A549 (cell line): ENCODE results near the gene BCKDK. TPM values are rescaled to one million over a fixed set of nuclear protein-coding genes. Genes with fewer than 3 reads are reported as not detected.
"Not testable (repeated sequence)": the region's sequence is repeated elsewhere in the genome, so short reads cannot be mapped to it uniquely, and the experiment has no call there.

Source experiments
- ATAC-seq, 2 experiments: fragments of 200-7000 bp in 1 of 2; fragments of >200 bp in 1 of 2; cut with Nextera tagmentation in 1 of 2; cut with Tn5 transposase in 1 of 2; 3 replicates each; pipeline versions ENCODE4 v1.8.0 to v1.9.1; 2018 to 2020; ENCODE audit warnings: mild to moderate bottlenecking in 1 of 2, moderate library complexity in 1 of 2
- CTCF ChIA-PET: fragments of 300-600 bp; sonication (Branson Sonifier 250); formaldehyde crosslinking; extraction: SDS; loops from one replicate; lab custom pipeline; 2021; ENCODE audit warnings: antibody characterized with exemption, inconsistent platforms; lab: Yijun Ruan, JAX
- POLR2A ChIA-PET: fragments of 350-600 bp; formaldehyde crosslinking; extraction: SDS; loops from one replicate; lab custom pipeline; 2021; ENCODE audit warnings: antibody characterized with exemption, inconsistent platforms; lab: Yijun Ruan, JAX
- DNase-seq, 2 experiments: peaks; one replicate each; pipeline versions ENCODE4 v3.0.0 to v3.0.0-alpha.2; 2011 to 2016; ENCODE audit warnings: low read depth in 1 of 2, low spot score in 1 of 2
- FAIRE-seq: peaks from 2 replicates; lab custom pipeline; 2011; peaks lifted over from hg19 to GRCh38; lab: Jason Lieb, UNC
- H3K27ac ChIP-seq, 2 experiments: fragments of >200 bp; sonication (Bioruptor Twin); formaldehyde crosslinking; 3 replicates each; pipeline ENCODE4 v1.5.1; 2016 to 2017
- H3K4me1 ChIP-seq: fragments of >200 bp; sonication (Bioruptor Twin); formaldehyde crosslinking; 3 replicates; pipeline ENCODE4 v1.6.1; 2016
- H3K4me2 ChIP-seq: fragments of >200 bp; sonication (Bioruptor Twin); formaldehyde crosslinking; 3 replicates; pipeline ENCODE4 v1.6.1; 2016
- H3K4me3 ChIP-seq: fragments of >200 bp; sonication (Bioruptor Twin); formaldehyde crosslinking; 3 replicates; pipeline ENCODE4 v1.5.1; 2016
- H3K9me3 ChIP-seq: fragments of >200 bp; sonication (Bioruptor Twin); formaldehyde crosslinking; 3 replicates; pipeline ENCODE4 v1.6.1; 2016
- BHLHE40 ChIP-seq: IDR thresholded peaks from 2 replicates; pipeline ENCODE4 v1.6.1; 2012; ENCODE audit warnings: low read depth, low read length, inconsistent platforms
- CBX2 ChIP-seq: fragments of 200-600 bp; sonication (generic); IDR thresholded peaks from 2 replicates; pipeline ENCODE4 v1.6.1; 2016; ENCODE audit warnings: low read depth, mild to moderate bottlenecking, borderline replicate concordance
- CEBPB ChIP-seq, 2 experiments: fragments of >200 bp in 1 of 2; sonication (Bioruptor Twin) in 1 of 2; formaldehyde crosslinking in 1 of 2; IDR thresholded peaks; 2 replicates each; pipeline ENCODE4 v1.6.1; 2012 to 2016
- CHD2 ChIP-seq: fragments of 150-350 bp; IDR thresholded peaks from 2 replicates; pipeline ENCODE4 v1.6.1; 2014; ENCODE audit warnings: low read length; ENCODE audit not compliant: partially characterized antibody
- EP300 ChIP-seq, 2 experiments: fragments of >200 bp; sonication (Bioruptor Twin); formaldehyde crosslinking; IDR thresholded peaks; 2 replicates in 1 of 2; 3 replicates in 1 of 2; pipeline ENCODE4 v1.6.1; 2016 to 2017
- JUNB ChIP-seq: fragments of >200 bp; sonication (Bioruptor Twin); formaldehyde crosslinking; IDR thresholded peaks from 2 replicates; pipeline ENCODE4 v1.6.1; 2016
- KDM1A ChIP-seq: fragments of 200-600 bp; sonication (generic); IDR thresholded peaks from 2 replicates; pipeline ENCODE4 v1.6.1; 2016; ENCODE audit warnings: low read depth, mild to moderate bottlenecking
- NFE2L2 ChIP-seq: fragments of 150-350 bp; conservative IDR thresholded peaks from 2 replicates; pipeline ENCODE4 v1.6.1; 2014; ENCODE audit warnings: low read length
- WGBS: methylation state at CpG from one replicate; pipeline ENCODE4 v1.1.6; 2017; ENCODE audit errors: missing lambda C conversion rate; 5-methylcytosine and 5-hydroxymethylcytosine counted together
- polyA plus RNA-seq, 4 experiments: library from polyadenylated mRNA; depleted of rRNA in 3 of 4; stranded (reverse); fragments of >200 nt; fragmentation: RNase III in 1 of 4; extraction: RNeasy Plus Mini Kit Qiagen cat#74134 plus additional on column Dnase treatment in 1 of 4; gene quantifications; 2 replicates in 3 of 4; 3 replicates in 1 of 4; pipeline ENCODE4 v1.2.3, GENCODE V29; 2011 to 2017
- TF ChIP-seq, protein P1 (sequence below): fragments of 150-350 bp; IDR thresholded peaks from 2 replicates; pipeline ENCODE4 v1.6.1; 2014; ENCODE audit warnings: low read depth, mild to moderate bottlenecking, low read length
- TF ChIP-seq, protein P2 (sequence below): fragments of 200-600 bp; sonication (generic); IDR thresholded peaks from 2 replicates; pipeline ENCODE4 v1.6.1; 2016; ENCODE audit warnings: antibody characterized with exemption, mild to moderate bottlenecking, moderate library complexity

Gene BCKDK
- polyA plus RNA-seq, 2 of the 4 experiments (the other 2 are of a cell fraction): 20.7 to 36.7 TPM

DNA sequence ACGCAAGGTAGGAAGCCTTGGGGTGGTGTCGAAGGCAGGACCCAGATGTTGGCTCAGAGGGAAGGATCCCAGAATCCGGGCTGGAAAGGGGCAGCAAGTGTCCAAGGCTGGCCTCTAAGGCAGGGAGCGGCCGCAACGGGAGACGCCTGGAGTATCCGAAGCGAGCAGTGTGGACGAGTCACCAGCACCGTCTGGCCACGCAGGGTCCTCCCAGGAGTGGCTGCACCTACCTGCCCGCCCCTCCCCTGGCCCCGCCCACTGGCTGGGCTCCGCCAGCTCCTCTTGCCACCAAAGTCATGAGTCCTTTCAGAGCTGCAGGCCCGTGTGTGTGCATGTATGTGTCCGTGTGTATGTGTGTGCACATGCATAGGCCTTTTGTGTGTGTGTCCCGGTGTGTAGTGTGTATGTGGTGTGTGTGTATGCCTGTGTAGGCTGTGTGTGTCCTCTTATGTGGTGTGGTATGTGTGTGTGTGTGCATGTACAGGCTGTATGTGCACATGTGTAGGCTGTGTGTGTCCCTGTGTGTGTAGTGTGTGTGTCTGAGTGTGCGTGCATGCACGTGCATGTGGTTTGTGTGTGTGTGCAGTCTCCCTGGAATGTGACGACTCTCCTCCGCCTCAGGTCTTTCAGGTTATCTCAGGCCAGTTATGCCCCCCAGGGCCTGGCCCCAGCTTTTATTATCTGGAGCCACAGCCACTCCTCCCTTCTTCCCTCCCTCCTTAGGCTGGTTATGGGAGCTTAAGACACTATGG is 27.5 kb downstream of the BCKDK start, which contains the start of gene PRSS8:
TSS of gene PRSS8 (minus strand) at position 193 of the 752 bp plus-strand sequence. CDS start 229 bp downstream, outside the sequence.
- H3K4me3 ChIP-seq: no peak within 1 kb of the TSS
- ChIA-PET CTCF (interaction anchor here (0.6 to 1.7 kb wide), 6 partner anchors 9 to 331 kb away, joined by 3 to 6 read pairs (median 4); partner anchors contain the start of gene HSD3B7), POLR2A (interaction anchor here (2.9 kb wide), 1 partner anchor 18 kb away, joined by 10 read pairs; the partner anchor contains the start of gene KAT8)
- peaks cover 31% of the 10 kb centered on the region for H3K4me1 ChIP-seq
- H3K4me2 ChIP-seq: 0 out of 3 replicates have a peak within 1 kb of the TSS, but pooled peaks have one; percentile 11
- TF ChIP-seq, protein P1, sequence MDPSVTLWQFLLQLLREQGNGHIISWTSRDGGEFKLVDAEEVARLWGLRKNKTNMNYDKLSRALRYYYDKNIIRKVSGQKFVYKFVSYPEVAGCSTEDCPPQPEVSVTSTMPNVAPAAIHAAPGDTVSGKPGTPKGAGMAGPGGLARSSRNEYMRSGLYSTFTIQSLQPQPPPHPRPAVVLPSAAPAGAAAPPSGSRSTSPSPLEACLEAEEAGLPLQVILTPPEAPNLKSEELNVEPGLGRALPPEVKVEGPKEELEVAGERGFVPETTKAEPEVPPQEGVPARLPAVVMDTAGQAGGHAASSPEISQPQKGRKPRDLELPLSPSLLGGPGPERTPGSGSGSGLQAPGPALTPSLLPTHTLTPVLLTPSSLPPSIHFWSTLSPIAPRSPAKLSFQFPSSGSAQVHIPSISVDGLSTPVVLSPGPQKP: no peak
- TF ChIP-seq CHD2 (no peak), CEBPB (IDR thresholded peaks at IDR 0.05) (no peak), BHLHE40 (no peak)
- TF ChIP-seq, protein P2, sequence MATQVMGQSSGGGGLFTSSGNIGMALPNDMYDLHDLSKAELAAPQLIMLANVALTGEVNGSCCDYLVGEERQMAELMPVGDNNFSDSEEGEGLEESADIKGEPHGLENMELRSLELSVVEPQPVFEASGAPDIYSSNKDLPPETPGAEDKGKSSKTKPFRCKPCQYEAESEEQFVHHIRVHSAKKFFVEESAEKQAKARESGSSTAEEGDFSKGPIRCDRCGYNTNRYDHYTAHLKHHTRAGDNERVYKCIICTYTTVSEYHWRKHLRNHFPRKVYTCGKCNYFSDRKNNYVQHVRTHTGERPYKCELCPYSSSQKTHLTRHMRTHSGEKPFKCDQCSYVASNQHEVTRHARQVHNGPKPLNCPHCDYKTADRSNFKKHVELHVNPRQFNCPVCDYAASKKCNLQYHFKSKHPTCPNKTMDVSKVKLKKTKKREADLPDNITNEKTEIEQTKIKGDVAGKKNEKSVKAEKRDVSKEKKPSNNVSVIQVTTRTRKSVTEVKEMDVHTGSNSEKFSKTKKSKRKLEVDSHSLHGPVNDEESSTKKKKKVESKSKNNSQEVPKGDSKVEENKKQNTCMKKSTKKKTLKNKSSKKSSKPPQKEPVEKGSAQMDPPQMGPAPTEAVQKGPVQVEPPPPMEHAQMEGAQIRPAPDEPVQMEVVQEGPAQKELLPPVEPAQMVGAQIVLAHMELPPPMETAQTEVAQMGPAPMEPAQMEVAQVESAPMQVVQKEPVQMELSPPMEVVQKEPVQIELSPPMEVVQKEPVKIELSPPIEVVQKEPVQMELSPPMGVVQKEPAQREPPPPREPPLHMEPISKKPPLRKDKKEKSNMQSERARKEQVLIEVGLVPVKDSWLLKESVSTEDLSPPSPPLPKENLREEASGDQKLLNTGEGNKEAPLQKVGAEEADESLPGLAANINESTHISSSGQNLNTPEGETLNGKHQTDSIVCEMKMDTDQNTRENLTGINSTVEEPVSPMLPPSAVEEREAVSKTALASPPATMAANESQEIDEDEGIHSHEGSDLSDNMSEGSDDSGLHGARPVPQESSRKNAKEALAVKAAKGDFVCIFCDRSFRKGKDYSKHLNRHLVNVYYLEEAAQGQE: no peak
- no peak for FAIRE-seq
- H3K9me3 ChIP-seq: no peaks in the 10 kb centered on the region
- WGBS: 65% methylated on average over 19 of the region's 22 CpGs
- no peak within 1 kb of the TSS for H3K27ac ChIP-seq
- peak; percentile 9 to 38; a peak in 4 of 6 replicates for ATAC-seq
- no peak for DNase-seq

DNA sequence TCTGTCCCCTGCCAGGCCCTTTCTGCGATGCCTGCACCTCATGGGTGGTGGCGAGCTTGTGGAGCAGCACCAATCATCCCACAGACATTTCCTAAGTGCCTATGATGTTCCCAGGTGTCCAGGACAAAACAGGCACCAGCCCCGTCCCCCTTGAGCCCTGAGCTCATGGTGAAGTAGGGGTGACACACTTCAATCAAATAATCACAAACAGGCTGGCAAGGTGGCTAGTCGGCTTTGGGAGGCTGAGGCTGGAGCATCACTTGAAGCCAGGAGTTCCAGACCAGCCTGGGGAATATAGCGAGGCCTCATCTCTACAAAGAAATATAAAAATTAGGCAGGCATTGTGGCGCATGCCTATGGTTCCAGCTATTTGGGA is 28.1 kb downstream of the BCKDK start:
- ChIA-PET CTCF (interaction anchor here (1.1 to 1.6 kb wide), 3 partner anchors 9 to 183 kb away, joined by 3 to 6 read pairs (median 5); partner anchors contain the start of gene HSD3B7), POLR2A (interaction anchor here (2.9 kb wide), 1 partner anchor 19 kb away, joined by 10 read pairs; the partner anchor contains the start of gene KAT8)
- FAIRE-seq (no peak), ATAC-seq (no peak), DNase-seq (no peak)
- TF ChIP-seq NFE2L2 (no peak), JUNB (no peak), EP300 (IDR thresholded peaks at IDR 0.05) (no peak), CBX2 (no peak), KDM1A (no peak)
- H3K27ac ChIP-seq: no peak overlapping the region
- H3K9me3 ChIP-seq: no peaks in the 10 kb centered on the region
- H3K4me3 ChIP-seq: no peak overlapping the region
- H3K4me2 ChIP-seq: no peak overlapping the region
- H3K4me1 ChIP-seq: peaks cover 35% of the 10 kb centered on the region
- WGBS: 87% methylated on average over 5 of the region's 6 CpGs

DNA sequence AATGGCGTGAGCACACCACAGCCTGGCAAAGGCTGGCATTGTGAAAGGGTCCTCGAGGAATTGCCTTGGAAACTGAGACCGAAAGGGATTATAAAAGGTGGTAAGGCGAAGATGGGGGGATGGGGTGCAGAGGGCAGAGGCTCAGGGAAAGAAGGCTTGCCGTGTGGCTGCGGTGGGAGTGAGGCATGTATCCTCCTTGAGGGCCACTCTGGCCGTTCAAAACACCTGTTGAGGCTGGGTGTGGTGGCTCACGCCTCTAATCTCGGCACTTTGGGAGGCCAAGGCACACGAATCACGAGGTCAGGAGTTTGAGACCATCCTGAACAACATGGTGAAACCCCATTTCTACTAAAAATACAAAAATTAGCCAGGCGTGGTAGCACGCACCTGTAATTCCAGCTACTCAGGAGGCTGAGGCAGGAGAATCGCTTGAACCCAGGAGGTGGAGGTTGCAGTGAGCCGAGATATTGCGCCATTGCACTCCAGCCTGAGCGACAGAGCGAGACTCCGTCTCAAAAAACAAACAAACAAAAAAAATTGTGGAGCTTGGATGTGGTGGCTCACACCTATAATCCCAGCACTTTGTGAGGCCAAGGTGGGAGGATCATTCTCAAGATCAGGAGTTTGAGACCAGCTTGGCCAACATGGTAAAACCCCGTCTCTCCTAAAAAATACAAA is 28.8 kb downstream of the BCKDK start:
- H3K4me1 ChIP-seq: peaks cover 41% of the 10 kb centered on the region
- CTCF ChIA-PET: interaction anchor here (0.9 to 1.3 kb wide), 3 partner anchors 17 to 183 kb away, joined by 3 to 5 read pairs (median 3); partner anchors contain the start of gene HSD3B7
- WGBS: 87% methylated on average over 20 of the region's 20 CpGs

More for the DNA sequence above, 28.8 kb downstream of the BCKDK start:
- not testable (repeated sequence) for H3K4me3 ChIP-seq, FAIRE-seq, DNase-seq, H3K4me2 ChIP-seq, H3K27ac ChIP-seq, ATAC-seq, H3K9me3 ChIP-seq
- POLR2A ChIA-PET: interaction anchor here (0.6 to 2.9 kb wide), 3 partner anchors 19 to 84 kb away, joined by 3 to 10 read pairs (median 3); partner anchors contain the start of genes FUS and KAT8
